ENCODE measurements around the gene TRIM24.

- TF ChIP-seq CTCF (IDR thresholded peaks at IDR 0.05): no peak
- no peak for TF ChIP-seq POLR2A (IDR thresholded peaks at IDR 0.05)
- no peak for TF ChIP-seq EP300 (IDR thresholded peaks at IDR 0.05)
These were observed 109.4 kb downstream of the TRIM24 start for GRCh38 chr7:138569418-138569817.

Data from ovary (tissue), 3 donors.